ENCODE results near the gene GPC1.

GPC1 gene

GRCh38 chr2:240430595-240430994 is 4.9 kb upstream of the GPC1 start:
- H3K4me2 ChIP-seq (ENCODE audit: low read length): no peak overlapping the region
- H3K27me3 ChIP-seq (ENCODE audit: insufficient read depth, low read length): no peaks in the 10 kb centered on the region
- no peak overlapping the region for H2BK12ac ChIP-seq (ENCODE audit: low read length)
- no peak overlapping the region for H4K91ac ChIP-seq (ENCODE audit: low read depth, low read length)
- H3K27ac ChIP-seq (ENCODE audit: low read depth, low read length): no peak overlapping the region
- no peak overlapping the region for H2AK5ac ChIP-seq (ENCODE audit: low read length)
- no peak overlapping the region for H3K14ac ChIP-seq (ENCODE audit: low read length)
- H2BK5ac ChIP-seq (ENCODE audit: low read depth, low read length, poor library complexity): no peak overlapping the region
- no peak overlapping the region for H2BK120ac ChIP-seq (ENCODE audit: insufficient read depth, low read length, poor library complexity)
- H3K18ac ChIP-seq (ENCODE audit: low read length): no peak overlapping the region
- H3K36me3 ChIP-seq (ENCODE audit: control insufficient read depth in 1 of 2, insufficient read depth in 2 of 2, low read length in 2 of 2): no peaks in the 10 kb centered on the region
- H4K8ac ChIP-seq (ENCODE audit: low read depth, low read length): no peak overlapping the region
- no peak for DNase-seq
- H2AFZ ChIP-seq (ENCODE audit: insufficient read depth, low read length, poor library complexity): no peak overlapping the region
- H3K79me1 ChIP-seq (ENCODE audit: low read length): peaks cover 6% of the 10 kb centered on the region
- no peak overlapping the region for H4K12ac ChIP-seq (ENCODE audit: low read depth, low read length)
- H3K9ac ChIP-seq (ENCODE audit: low read length): no peak overlapping the region
- no peak overlapping the region for H3K23ac ChIP-seq (ENCODE audit: low read length)
- H3K9me3 ChIP-seq (ENCODE audit: insufficient read depth, low read depth, low read length): peaks cover 4% of the 10 kb centered on the region
- peaks cover 2% of the 10 kb centered on the region for H3K79me2 ChIP-seq (ENCODE audit: control insufficient read depth, insufficient read depth, low read length, poor library complexity)
- H3K4ac ChIP-seq (ENCODE audit: low read depth, low read length): no peak overlapping the region
- H3K4me3 ChIP-seq (ENCODE audit: low read depth, low read length): no peak overlapping the region
- peaks cover 3 to 13% of the 10 kb centered on the region in 2 experiments for H3K4me1 ChIP-seq (ENCODE audit: control insufficient read depth in 1 of 2, insufficient read depth in 2 of 2, low read length in 2 of 2)
- WGBS (ENCODE audit: extremely low coverage, insufficient coverage, insufficient read length): no CpG with 5 or more reads among the region's 5 CpGs

DNA sequence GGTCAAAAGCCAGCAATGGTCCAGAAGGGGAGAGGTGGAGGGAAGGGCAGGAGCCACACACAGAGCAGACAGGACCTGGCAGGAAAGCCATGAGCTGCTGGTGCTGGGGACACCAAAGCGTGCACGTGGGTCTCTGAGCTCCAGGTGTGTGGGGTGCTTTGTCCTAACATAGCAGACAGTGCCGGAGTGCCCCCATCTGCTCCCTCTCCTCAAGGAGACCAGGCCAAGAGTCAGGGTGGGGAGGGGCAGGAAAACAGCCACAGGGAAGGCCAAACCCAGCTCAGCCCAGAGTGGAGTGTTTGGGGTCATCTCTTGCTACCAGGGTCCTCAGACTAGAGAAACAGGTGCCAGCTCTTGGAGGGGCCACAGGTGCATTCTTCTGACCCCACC is 4.2 kb upstream of the GPC1 start:
- no peak overlapping the region for H2BK12ac ChIP-seq (ENCODE audit: low read length)
- no peak overlapping the region for H3K4ac ChIP-seq (ENCODE audit: low read depth, low read length)
- no peaks in the 10 kb centered on the region for H3K36me3 ChIP-seq (ENCODE audit: control insufficient read depth in 1 of 2, insufficient read depth in 2 of 2, low read length in 2 of 2)
- H3K14ac ChIP-seq (ENCODE audit: low read length): no peak overlapping the region
- no peak overlapping the region for H3K9ac ChIP-seq (ENCODE audit: low read length)
- DNase-seq: no peak
- no peak overlapping the region for H2BK5ac ChIP-seq (ENCODE audit: low read depth, low read length, poor library complexity)
- H3K27ac ChIP-seq (ENCODE audit: low read depth, low read length): no peak overlapping the region
- no peak overlapping the region for H3K18ac ChIP-seq (ENCODE audit: low read length)
- peaks cover 3 to 13% of the 10 kb centered on the region in 2 experiments for H3K4me1 ChIP-seq (ENCODE audit: control insufficient read depth in 1 of 2, insufficient read depth in 2 of 2, low read length in 2 of 2)
- no peak overlapping the region for H2AFZ ChIP-seq (ENCODE audit: insufficient read depth, low read length, poor library complexity)
- no peak overlapping the region for H3K4me2 ChIP-seq (ENCODE audit: low read length)
- peaks cover 2% of the 10 kb centered on the region for H3K79me2 ChIP-seq (ENCODE audit: control insufficient read depth, insufficient read depth, low read length, poor library complexity)
- H4K91ac ChIP-seq (ENCODE audit: low read depth, low read length): no peak overlapping the region
- H3K27me3 ChIP-seq (ENCODE audit: insufficient read depth, low read length): peaks cover under 1% of the 10 kb centered on the region
- H2AK5ac ChIP-seq (ENCODE audit: low read length): no peak overlapping the region
- no peak overlapping the region for H2BK120ac ChIP-seq (ENCODE audit: insufficient read depth, low read length, poor library complexity)
- H3K23ac ChIP-seq (ENCODE audit: low read length): no peak overlapping the region
- no peaks in the 10 kb centered on the region for H3K9me3 ChIP-seq (ENCODE audit: insufficient read depth, low read depth, low read length)
- H3K4me3 ChIP-seq (ENCODE audit: low read depth, low read length): no peak overlapping the region
- H3K79me1 ChIP-seq (ENCODE audit: low read length): peaks cover 9% of the 10 kb centered on the region
- WGBS (ENCODE audit: extremely low coverage, insufficient coverage, insufficient read length): no CpG with 5 or more reads among the region's 3 CpGs
- no peak overlapping the region for H4K8ac ChIP-seq (ENCODE audit: low read depth, low read length)
- H4K12ac ChIP-seq (ENCODE audit: low read depth, low read length): no peak overlapping the region

DNA sequence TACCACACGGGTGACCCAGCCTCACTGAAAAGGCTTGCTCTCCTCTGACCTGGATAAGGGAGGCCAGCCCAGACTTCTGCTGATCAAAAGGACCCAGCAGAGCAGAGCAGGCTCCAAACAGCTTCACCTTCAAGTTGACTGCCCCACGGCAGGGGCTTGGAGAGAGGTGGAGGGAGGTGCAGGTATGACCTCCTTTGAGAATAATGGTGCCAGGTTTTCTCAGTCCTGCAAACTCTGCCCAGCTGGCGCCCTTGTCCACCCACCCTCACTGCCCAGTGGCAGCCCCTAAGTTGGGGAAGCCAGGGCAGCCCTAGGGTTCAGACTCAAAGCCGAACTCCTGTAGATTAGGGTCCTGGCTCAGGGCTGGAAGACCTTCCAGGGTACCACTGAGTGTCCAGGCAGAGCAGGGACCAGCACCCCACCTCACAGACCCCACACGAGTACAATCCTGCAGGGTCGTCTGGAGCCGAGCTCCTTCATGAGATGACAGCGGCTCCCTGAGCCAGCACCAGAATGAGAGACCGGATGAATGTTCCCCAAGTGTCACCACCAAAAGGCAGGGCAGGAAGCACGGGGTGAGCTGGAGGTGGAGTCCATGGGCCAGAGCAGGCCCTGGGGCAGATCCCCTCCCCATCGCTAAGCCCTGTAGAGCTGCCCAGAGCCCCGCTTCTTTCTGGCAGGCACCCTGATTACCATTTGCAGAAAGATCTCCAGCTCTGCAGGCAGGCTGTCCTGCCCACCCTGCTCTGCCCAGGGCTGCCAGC is 3.6 kb upstream of the GPC1 start:
- H2AK5ac ChIP-seq (ENCODE audit: low read length): no peak overlapping the region
- H3K79me1 ChIP-seq (ENCODE audit: low read length): peaks cover 12% of the 10 kb centered on the region
- H3K4me3 ChIP-seq (ENCODE audit: low read depth, low read length): no peak overlapping the region
- no peak overlapping the region for H3K4me2 ChIP-seq (ENCODE audit: low read length)
- H3K18ac ChIP-seq (ENCODE audit: low read length): no peak overlapping the region
- H2BK120ac ChIP-seq (ENCODE audit: insufficient read depth, low read length, poor library complexity): no peak overlapping the region
- peaks cover 2% of the 10 kb centered on the region for H3K9me3 ChIP-seq (ENCODE audit: insufficient read depth, low read depth, low read length)
- H2BK12ac ChIP-seq (ENCODE audit: low read length): no peak overlapping the region
- no peak overlapping the region for H3K27ac ChIP-seq (ENCODE audit: low read depth, low read length)
- no peak overlapping the region for H4K12ac ChIP-seq (ENCODE audit: low read depth, low read length)
- H3K23ac ChIP-seq (ENCODE audit: low read length): no peak overlapping the region
- H2BK5ac ChIP-seq (ENCODE audit: low read depth, low read length, poor library complexity): no peak overlapping the region
- H3K36me3 ChIP-seq (ENCODE audit: control insufficient read depth in 1 of 2, insufficient read depth in 2 of 2, low read length in 2 of 2): no peaks in the 10 kb centered on the region
- H4K91ac ChIP-seq (ENCODE audit: low read depth, low read length): no peak overlapping the region
- H3K4me1 ChIP-seq (ENCODE audit: control insufficient read depth in 1 of 2, insufficient read depth in 2 of 2, low read length in 2 of 2): peaks cover 7 to 18% of the 10 kb centered on the region in 2 experiments
- no peak overlapping the region for H3K14ac ChIP-seq (ENCODE audit: low read length)
- no peak overlapping the region for H2AFZ ChIP-seq (ENCODE audit: insufficient read depth, low read length, poor library complexity)
- H4K8ac ChIP-seq (ENCODE audit: low read depth, low read length): no peak overlapping the region
- peaks cover 7% of the 10 kb centered on the region for H3K27me3 ChIP-seq (ENCODE audit: insufficient read depth, low read length)
- DNase-seq: no peak
- H3K4ac ChIP-seq (ENCODE audit: low read depth, low read length): no peak overlapping the region
- peaks cover 4% of the 10 kb centered on the region for H3K79me2 ChIP-seq (ENCODE audit: control insufficient read depth, insufficient read depth, low read length, poor library complexity)
- no CpG with 5 or more reads among the region's 12 CpGs for WGBS (ENCODE audit: extremely low coverage, insufficient coverage, insufficient read length)
- H3K9ac ChIP-seq (ENCODE audit: low read length): no peak overlapping the region

DNA sequence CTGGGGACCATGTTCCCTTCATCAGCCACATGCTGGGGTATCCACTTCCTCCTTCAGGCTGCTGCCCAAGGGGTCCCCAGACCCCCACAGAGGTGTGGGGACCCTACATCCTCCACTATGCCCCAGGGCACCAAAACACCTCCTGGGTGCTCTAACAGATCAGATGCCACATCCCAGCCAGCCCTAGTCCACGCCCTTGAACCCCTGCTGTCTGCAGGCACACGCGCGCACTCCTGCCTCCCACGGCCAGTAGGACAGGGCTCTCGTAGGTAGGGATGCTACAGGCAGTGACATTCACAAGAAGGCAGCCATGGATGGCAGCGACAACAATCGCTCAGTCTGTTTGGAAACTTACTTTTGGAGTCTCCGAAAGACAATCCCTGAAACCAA is 3.0 kb upstream of the GPC1 start:
- no peak for DNase-seq
- Histone ChIP-seq H3K79me2 (ENCODE audit: control insufficient read depth, insufficient read depth, low read length, poor library complexity) (peaks cover 5% of the 10 kb centered on the region), H3K9ac (ENCODE audit: low read length) (no peak overlapping the region), H3K79me1 (ENCODE audit: low read length) (peaks cover 12% of the 10 kb centered on the region), H3K27me3 (ENCODE audit: insufficient read depth, low read length) (peaks cover 12% of the 10 kb centered on the region), H3K4me2 (ENCODE audit: low read length) (no peak overlapping the region), H3K4me3 (ENCODE audit: low read depth, low read length) (no peak overlapping the region), H2BK120ac (ENCODE audit: insufficient read depth, low read length, poor library complexity) (no peak overlapping the region), H3K14ac (ENCODE audit: low read length) (no peak overlapping the region), H2BK12ac (ENCODE audit: low read length) (no peak overlapping the region), H3K27ac (ENCODE audit: low read depth, low read length) (no peak overlapping the region), H3K36me3 (ENCODE audit: control insufficient read depth in 1 of 2, insufficient read depth in 2 of 2, low read length in 2 of 2) (no peaks in the 10 kb centered on the region), H3K4me1 (ENCODE audit: control insufficient read depth in 1 of 2, insufficient read depth in 2 of 2, low read length in 2 of 2) (peaks cover 10 to 21% of the 10 kb centered on the region in 2 experiments), H3K23ac (ENCODE audit: low read length) (no peak overlapping the region), H3K18ac (ENCODE audit: low read length) (no peak overlapping the region), H2AFZ (ENCODE audit: insufficient read depth, low read length, poor library complexity) (no peak overlapping the region), H4K91ac (ENCODE audit: low read depth, low read length) (no peak overlapping the region), H2BK5ac (ENCODE audit: low read depth, low read length, poor library complexity) (no peak overlapping the region), H3K9me3 (ENCODE audit: insufficient read depth, low read depth, low read length) (peaks cover 3% of the 10 kb centered on the region), H2AK5ac (ENCODE audit: low read length) (no peak overlapping the region), H4K8ac (ENCODE audit: low read depth, low read length) (no peak overlapping the region), H4K12ac (ENCODE audit: low read depth, low read length) (no peak overlapping the region), H3K4ac (ENCODE audit: low read depth, low read length) (no peak overlapping the region)
- WGBS (ENCODE audit: extremely low coverage, insufficient coverage, insufficient read length): no CpG with 5 or more reads among the region's 9 CpGs

All from trophoblast cell (in vitro differentiated cells and primary cell).